Adrenal gland (tissue), 12 donors: Measurements from ENCODE around the gene LHX1. TPM values are rescaled to one million over a fixed set of nuclear protein-coding genes. Genes with fewer than 3 reads are reported as not detected.

Experiments used
- DNase-seq, 7 donors: peaks; one replicate each; pipeline ENCODE4 v3.0.0-alpha.2; 2019 to 2020
- H3K27ac ChIP-seq, 5 donors: fragments of 200-600 bp; sonication (generic) in 4 of 5; 1 replicate in 3 of 5; 2 replicates in 2 of 5; pipeline versions ENCODE4 v1.5.1 to v1.8.0; 2016 to 2020; ENCODE audit warnings: mild to moderate bottlenecking in 1 of 5
- H3K27me3 ChIP-seq: fragments of 200-600 bp; 2 replicates; pipeline ENCODE4 v1.8.0; 2021
- H3K36me3 ChIP-seq, 2 donors: fragments of 200-600 bp; replicated peaks in 1 of 2; 1 replicate in 1 of 2; 2 replicates in 1 of 2; pipeline versions ENCODE4 v1.5.1 to v1.8.0; 2018 to 2022
- H3K4me1 ChIP-seq, 2 donors: fragments of 200-600 bp; replicated peaks in 1 of 2; 1 replicate in 1 of 2; 2 replicates in 1 of 2; pipeline versions ENCODE4 v1.5.1 to v1.8.0; 2018 to 2021
- H3K4me3 ChIP-seq, 4 donors: fragments of 200-600 bp; sonication (generic) in 3 of 4; one replicate each; pipeline ENCODE4 v1.5.1; 2016 to 2018
- H3K9me3 ChIP-seq, 3 donors: fragments of 200-600 bp; sonication (generic) in 1 of 3; replicated peaks in 1 of 3; 1 replicate in 2 of 3; 2 replicates in 1 of 3; pipeline versions ENCODE4 v1.5.1 to v1.8.0; 2016 to 2021
- POLR2A ChIP-seq, 2 donors: fragments of 450-650 bp; IDR thresholded peaks; one replicate each; pipeline ENCODE4 v1.6.1; 2017; ENCODE audit warnings: antibody characterized with exemption in 2 of 2, mild to moderate bottlenecking in 2 of 2, moderate library complexity in 1 of 2
- WGBS, 4 donors: extraction: QIAGEN DNeasy Blood & Tissue Kit in 2 of 4; methylation state at CpG; one replicate each; pipeline versions ENCODE4 v1.1.5 to v1.1.7; 2013 to 2017; 5-methylcytosine and 5-hydroxymethylcytosine counted together
- intact Hi-C, 2 donors: fragments of 100-400 bp; cut with DNase I; formaldehyde crosslinking; loops; one replicate each; pipeline versions ENCODE4 v1.14.1 to v1.15.0; 2022 to 2023
- polyA plus RNA-seq, 3 donors: library from polyadenylated mRNA; stranded (reverse); fragments of 200-250 nt in 2 of 3; fragments of 350-450 nt in 1 of 3; fragmentation: Illumina TruSeq in 1 of 3; extraction: RNeasy Lipid Tissue Mini Kit (QIAGEN cat#74804) in 1 of 3; gene quantifications; one replicate each; pipeline ENCODE4 v1.2.3, GENCODE V29; 2013 to 2014
- total RNA-seq, 9 donors: library from RNA; depleted of rRNA in 4 of 9; stranded (reverse); fragments of >200 nt in 4 of 9; fragments of 120-200 nt in 1 of 9; fragmentation: NEBNext Ultra II Directional in 1 of 9; extraction: Animal tissue kit (Norgen Biotek cat#: 25700) in 1 of 9; gene quantifications; one replicate each; pipeline versions ENCODE4 v1.1.0 to v1.2.4, GENCODE V29; 2013 to 2023
- TF ChIP-seq, protein P1 (sequence below), 6 experiments: fragments of 450-650 bp in 4 of 6; fragments of 200-600 bp in 2 of 6; sonication (generic) in 1 of 6; IDR thresholded peaks; 1 replicate in 5 of 6; 2 replicates in 1 of 6; pipeline versions ENCODE4 v1.5.1 to v1.8.0; 2016 to 2021; ENCODE audit warnings: antibody characterized with exemption in 6 of 6, mild to moderate bottlenecking in 2 of 6, moderate library complexity in 1 of 6
- donor health status: healthy with polysubstance abuse.
- donor health status: Bipolar disorder and iron deficiency.
- donor health status: DM: yes; HTN: yes; CAD: no.
- donor health status: DM: no; HTN: no; CAD: no.
- donor health status: DM: no; HTN: no; CAD: no.
- donor health status: DM: yes; HTN: yes; CAD: no.

Gene LHX1
- total and polyA plus RNA-seq, 12 donors, result not detected

- no peaks in the 10 kb centered on the region for H3K27me3 ChIP-seq
- intact Hi-C loops, result no loop called here
- H3K9me3 ChIP-seq, result no peaks in the 10 kb centered on the region
- no peak overlapping the region for H3K4me3 ChIP-seq
- H3K36me3 ChIP-seq, result no peaks in the 10 kb centered on the region
- H3K27ac ChIP-seq, result no peak overlapping the region
- DNase-seq, result no peak
- WGBS, 4 donors, result 68 to 90% (median 73%) methylated on average over 6 to 7 of the region's 7 CpGs
- TF ChIP-seq, protein P1, sequence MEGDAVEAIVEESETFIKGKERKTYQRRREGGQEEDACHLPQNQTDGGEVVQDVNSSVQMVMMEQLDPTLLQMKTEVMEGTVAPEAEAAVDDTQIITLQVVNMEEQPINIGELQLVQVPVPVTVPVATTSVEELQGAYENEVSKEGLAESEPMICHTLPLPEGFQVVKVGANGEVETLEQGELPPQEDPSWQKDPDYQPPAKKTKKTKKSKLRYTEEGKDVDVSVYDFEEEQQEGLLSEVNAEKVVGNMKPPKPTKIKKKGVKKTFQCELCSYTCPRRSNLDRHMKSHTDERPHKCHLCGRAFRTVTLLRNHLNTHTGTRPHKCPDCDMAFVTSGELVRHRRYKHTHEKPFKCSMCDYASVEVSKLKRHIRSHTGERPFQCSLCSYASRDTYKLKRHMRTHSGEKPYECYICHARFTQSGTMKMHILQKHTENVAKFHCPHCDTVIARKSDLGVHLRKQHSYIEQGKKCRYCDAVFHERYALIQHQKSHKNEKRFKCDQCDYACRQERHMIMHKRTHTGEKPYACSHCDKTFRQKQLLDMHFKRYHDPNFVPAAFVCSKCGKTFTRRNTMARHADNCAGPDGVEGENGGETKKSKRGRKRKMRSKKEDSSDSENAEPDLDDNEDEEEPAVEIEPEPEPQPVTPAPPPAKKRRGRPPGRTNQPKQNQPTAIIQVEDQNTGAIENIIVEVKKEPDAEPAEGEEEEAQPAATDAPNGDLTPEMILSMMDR (IDR thresholded peaks at IDR 0.05), result no peak
- TF ChIP-seq POLR2A (IDR thresholded peaks at IDR 0.05), result no peak
- no peaks in the 10 kb centered on the region for H3K4me1 ChIP-seq
These were observed 37.8 kb upstream of the LHX1 start for GRCh38 chr17:36899250-36900159.

DNA sequence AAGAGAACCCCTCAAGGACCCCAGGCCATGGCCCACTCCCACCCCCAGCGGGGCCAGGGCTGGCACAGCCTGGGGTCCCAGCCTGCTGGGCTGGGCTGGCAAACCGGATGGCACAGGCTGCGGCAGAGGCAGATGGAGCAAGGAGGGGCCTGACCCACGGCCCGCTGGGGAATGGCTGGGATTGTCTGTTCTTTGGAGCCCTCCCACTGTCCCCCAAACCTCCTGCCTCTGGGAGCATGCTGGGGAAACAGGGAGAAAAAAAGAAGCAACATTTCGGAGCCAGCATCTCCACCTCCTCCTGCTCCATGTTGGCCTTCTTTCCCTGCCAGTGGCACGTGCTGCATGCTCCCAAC lies 37.1 kb upstream of the LHX1 start:
- no peaks in the 10 kb centered on the region for H3K4me1 ChIP-seq
- intact Hi-C loops, result no loop called here
- 75 to 94% (median 82%) methylated on average over 5 to 7 of the region's 7 CpGs for WGBS, 4 donors
- H3K4me3 ChIP-seq, result no peak overlapping the region
- no peaks in the 10 kb centered on the region for H3K27me3 ChIP-seq
- no peaks in the 10 kb centered on the region for H3K9me3 ChIP-seq
- DNase-seq, result no peak
- no peak for TF ChIP-seq POLR2A (IDR thresholded peaks at IDR 0.05)
- TF ChIP-seq, protein P1 (IDR thresholded peaks at IDR 0.05), result no peak
- H3K27ac ChIP-seq, result no peak overlapping the region
- H3K36me3 ChIP-seq, result no peaks in the 10 kb centered on the region

GRCh38 chr17:36901506-36901905 lies 35.8 kb upstream of the LHX1 start:
- H3K27ac ChIP-seq, result no peak overlapping the region
- no peaks in the 10 kb centered on the region for H3K36me3 ChIP-seq
- no peaks in the 10 kb centered on the region for H3K4me1 ChIP-seq
- H3K27me3 ChIP-seq, result peaks cover 3% of the 10 kb centered on the region
- DNase-seq, result no peak
- H3K9me3 ChIP-seq, result no peaks in the 10 kb centered on the region
- H3K4me3 ChIP-seq, result no peak overlapping the region
- TF ChIP-seq POLR2A (IDR thresholded peaks at IDR 0.05), result no peak
- TF ChIP-seq, protein P1 (IDR thresholded peaks at IDR 0.05), result no peak
- intact Hi-C loops, result no loop called here
- 60 to 66% (median 65%) methylated on average over 1 to 14 of the region's 14 CpGs for WGBS, 4 donors

DNA sequence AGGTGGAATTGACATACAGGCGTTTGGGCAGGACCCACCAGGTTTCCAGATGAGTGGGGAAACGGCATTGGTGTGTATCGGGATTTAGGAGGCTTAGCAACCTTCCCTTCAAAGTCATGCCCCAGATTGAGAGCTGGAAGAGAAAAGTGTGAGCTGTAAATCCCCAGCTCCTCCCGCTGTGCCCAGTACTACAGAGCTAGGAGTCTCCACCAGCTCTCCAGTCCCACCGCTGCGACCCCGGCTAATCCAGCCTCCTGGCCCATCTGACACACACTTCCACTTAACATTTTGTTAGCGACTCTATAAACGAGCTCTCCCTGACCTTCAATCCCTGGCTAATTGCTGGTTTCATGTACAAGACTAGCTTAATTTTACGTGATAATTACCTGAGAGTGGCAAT lies 29.9 kb upstream of the LHX1 start:
- intact Hi-C loops, result no loop called here
- H3K27me3 ChIP-seq, result peaks cover 4% of the 10 kb centered on the region
- no peak overlapping the region for H3K4me3 ChIP-seq
- no peak overlapping the region for H3K27ac ChIP-seq
- 72 to 80% (median 77%) methylated on average over 7 to 10 of the region's 10 CpGs for WGBS, 4 donors
- H3K36me3 ChIP-seq, result no peaks in the 10 kb centered on the region
- DNase-seq, result no peak
- TF ChIP-seq POLR2A (IDR thresholded peaks at IDR 0.05), result no peak
- TF ChIP-seq, protein P1 (IDR thresholded peaks at IDR 0.05), result no peak
- H3K4me1 ChIP-seq, result no peaks in the 10 kb centered on the region
- no peaks in the 10 kb centered on the region for H3K9me3 ChIP-seq
